Neural crest cell (in vitro differentiated cells): ENCODE data around the gene CHAC1. TPM values are rescaled to one million over a fixed set of nuclear protein-coding genes. Genes with fewer than 3 reads are reported as not detected.
A peak's percentile ranks its signal among the peaks of the same experiment; 100 is the strongest.

Experiments
- DNase-seq: peaks from one replicate; pipeline ENCODE4 v3.0.0; 2021; ENCODE audit warnings: low read depth, mixed read lengths, low spot score
- H3K27ac Mint-ChIP-seq: one replicate; pipeline ENCODE4 v1.8.0; 2021; ENCODE audit warnings: mild to moderate bottlenecking, mixed read lengths; ENCODE audit not compliant: unreplicated experiment
- H3K27me3 Mint-ChIP-seq: 2 replicates; pipeline ENCODE4 v1.8.0; 2021; ENCODE audit warnings: low read depth, mild to moderate bottlenecking, mixed read lengths
- H3K36me3 Mint-ChIP-seq: 2 replicates; pipeline ENCODE4 v1.8.0; 2021; ENCODE audit warnings: low read depth, mild to moderate bottlenecking, mixed read lengths
- H3K4me1 Mint-ChIP-seq: 2 replicates; pipeline ENCODE4 v1.8.0; 2021; ENCODE audit warnings: mixed read lengths
- H3K4me3 Mint-ChIP-seq: one replicate; pipeline ENCODE4 v1.8.0; 2021; ENCODE audit warnings: mild to moderate bottlenecking, mixed read lengths
- H3K9me3 Mint-ChIP-seq: 2 replicates; pipeline ENCODE4 v1.8.0; 2021; ENCODE audit warnings: mixed read lengths
- CTCF ChIP-seq: fragments of 200-600 bp; sonication (generic); conservative IDR thresholded peaks from 2 replicates; pipeline ENCODE4 v1.5.0; 2021; ENCODE audit warnings: antibody characterized with exemption, mild to moderate bottlenecking
- total RNA-seq: library from RNA; stranded (reverse); gene quantifications from 2 replicates; pipeline ENCODE4 v1.2.1, GENCODE V29; 2021

The CHAC1 gene
- total RNA-seq, 1 donor from 2014 or later, result 6.8 TPM

- Mint-ChIP-seq H3K4me1 (peaks cover 15% of the 10 kb centered on the region), H3K27me3 (peaks cover 43% of the 10 kb centered on the region), H3K4me3 (no peak overlapping the region), H3K27ac (no peak overlapping the region), H3K36me3 (no peaks in the 10 kb centered on the region), H3K9me3 (no peaks in the 10 kb centered on the region)
- no peak for TF ChIP-seq CTCF
- DNase-seq, result no peak
These were observed 17.0 kb upstream of the CHAC1 start for GRCh38 chr15:40936234-40936708.

GRCh38 chr15:40936709-40937666 is 16.3 kb upstream of the CHAC1 start:
- TF ChIP-seq CTCF, result no peak
- Mint-ChIP-seq H3K27ac (no peak overlapping the region), H3K27me3 (peaks cover 36% of the 10 kb centered on the region), H3K4me1 (peaks cover 14% of the 10 kb centered on the region), H3K36me3 (no peaks in the 10 kb centered on the region), H3K9me3 (no peaks in the 10 kb centered on the region), H3K4me3 (no peak overlapping the region)
- no peak for DNase-seq

GRCh38 chr15:40937762-40938535 is 15.3 kb upstream of the CHAC1 start:
- Mint-ChIP-seq H3K4me3 (no peak overlapping the region), H3K9me3 (no peaks in the 10 kb centered on the region), H3K36me3 (no peaks in the 10 kb centered on the region), H3K27ac (no peak overlapping the region), H3K4me1 (peaks cover 21% of the 10 kb centered on the region), H3K27me3 (peaks cover 30% of the 10 kb centered on the region)
- DNase-seq, result no peak
- TF ChIP-seq CTCF, result peak; percentile 34

DNA sequence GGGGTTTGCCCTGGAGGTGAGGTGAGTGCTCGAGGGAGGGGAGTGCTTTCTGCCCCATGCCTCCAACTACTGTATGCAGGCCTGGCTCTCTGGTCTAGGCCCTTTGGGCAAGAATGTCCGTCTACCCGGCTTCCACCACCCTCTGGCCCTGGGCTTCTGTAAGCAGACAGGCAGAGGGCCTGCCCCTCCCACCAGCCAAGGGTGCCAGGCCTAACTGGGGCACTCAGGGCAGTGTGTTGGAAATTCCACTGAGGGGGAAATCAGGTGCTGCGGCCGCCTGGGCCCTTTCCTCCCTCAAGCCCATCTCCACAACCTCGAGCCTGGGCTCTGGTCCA is 14.8 kb upstream of the CHAC1 start:
- Mint-ChIP-seq H3K4me3 (no peak overlapping the region), H3K4me1 (peaks cover 23% of the 10 kb centered on the region), H3K36me3 (no peaks in the 10 kb centered on the region), H3K27ac (no peak overlapping the region), H3K27me3 (peaks cover 25% of the 10 kb centered on the region), H3K9me3 (no peaks in the 10 kb centered on the region)
- DNase-seq, result no peak
- TF ChIP-seq CTCF, result no peak

GRCh38 chr15:40940296-40940801 is 12.9 kb upstream of the CHAC1 start:
- no peak for TF ChIP-seq CTCF
- Mint-ChIP-seq H3K9me3 (no peaks in the 10 kb centered on the region), H3K4me3 (peak overlapping the region; percentile 47), H3K4me1 (peaks cover 23% of the 10 kb centered on the region), H3K27me3 (peaks cover 17% of the 10 kb centered on the region), H3K36me3 (no peaks in the 10 kb centered on the region), H3K27ac (peak overlapping the region; percentile 74)
- no peak for DNase-seq
